OCI-LY3 (cell line): Measurements from ENCODE around the gene SAPCD2.

Experiments
- H2AFZ ChIP-seq: fragments of 200-600, 300-600 bp; shearing (Covaris generic); 2 replicates; pipeline ENCODE4 v1.6.0; 2014; ENCODE audit warnings: antibody characterized with exemption, low read depth, low read length
- H3K27ac ChIP-seq: fragments of 200-600, 300-600 bp; sonication (generic); 2 replicates; pipeline ENCODE4 v1.5.1; 2014; ENCODE audit warnings: mild to moderate bottlenecking, low read length, moderate library complexity, mixed read lengths
- H3K27me3 ChIP-seq: fragments of 200-600, 300-600 bp; sonication (generic); 2 replicates; pipeline ENCODE4 v1.6.1; 2014; ENCODE audit warnings: low read depth, low read length, mixed read lengths
- H3K36me3 ChIP-seq: fragments of 200-600, 300-600 bp; sonication (generic); replicated peaks from 2 replicates; pipeline ENCODE3; 2014; ENCODE audit warnings: low read depth, low read length, mixed read lengths
- H3K4me1 ChIP-seq: fragments of 300-600, 200-600 bp; sonication (generic); 2 replicates; pipeline ENCODE4 v1.6.1; 2014; ENCODE audit warnings: low read length, mixed read lengths
- H3K4me2 ChIP-seq: fragments of 200-600, 300-600 bp; sonication (generic); 2 replicates; pipeline ENCODE4 v1.6.1; 2014; ENCODE audit warnings: low read length, mixed read lengths
- H3K4me3 ChIP-seq: fragments of 300-600, 200-600 bp; sonication (generic); 2 replicates; pipeline ENCODE4 v1.5.1; 2014; ENCODE audit warnings: antibody characterized with exemption, mild to moderate bottlenecking, low read length, moderate library complexity
- H3K79me2 ChIP-seq: fragments of 300-600, 200-600 bp; shearing (Covaris generic); 2 replicates; pipeline ENCODE4 v1.6.1; 2014; ENCODE audit warnings: mild to moderate bottlenecking, low read length, mixed read lengths
- H3K9ac ChIP-seq: fragments of 300-600, 200-600 bp; shearing (Covaris generic); 2 replicates; pipeline ENCODE4 v1.6.0; 2014; ENCODE audit warnings: mild to moderate bottlenecking, low read length, moderate library complexity
- H3K9me3 ChIP-seq: fragments of 200-600, 300-600 bp; shearing (Covaris generic); 2 replicates; pipeline ENCODE4 v1.6.1; 2014; ENCODE audit warnings: low read length, mixed read lengths; ENCODE audit not compliant: insufficient read depth
- H4K20me1 ChIP-seq: fragments of 200-600, 300-600 bp; sonication (generic); 2 replicates; pipeline ENCODE4 v1.6.1; 2016; ENCODE audit warnings: low read length, mixed read lengths; ENCODE audit not compliant: insufficient read depth
- EZH2phosphoT487 ChIP-seq: fragments of 200-600 bp; shearing (Covaris generic); IDR thresholded peaks from 2 replicates; pipeline ENCODE4 v1.6.1; 2018; ENCODE audit warnings: antibody characterized with exemption, mixed run types, low read depth
- TF ChIP-seq, protein P1 (sequence below): fragments of 200-600, 300-600 bp; sonication (generic); IDR thresholded peaks from 2 replicates; pipeline ENCODE4 v1.5.1; 2014; ENCODE audit warnings: antibody characterized with exemption, low read length, low read depth

The SAPCD2 gene

DNA sequence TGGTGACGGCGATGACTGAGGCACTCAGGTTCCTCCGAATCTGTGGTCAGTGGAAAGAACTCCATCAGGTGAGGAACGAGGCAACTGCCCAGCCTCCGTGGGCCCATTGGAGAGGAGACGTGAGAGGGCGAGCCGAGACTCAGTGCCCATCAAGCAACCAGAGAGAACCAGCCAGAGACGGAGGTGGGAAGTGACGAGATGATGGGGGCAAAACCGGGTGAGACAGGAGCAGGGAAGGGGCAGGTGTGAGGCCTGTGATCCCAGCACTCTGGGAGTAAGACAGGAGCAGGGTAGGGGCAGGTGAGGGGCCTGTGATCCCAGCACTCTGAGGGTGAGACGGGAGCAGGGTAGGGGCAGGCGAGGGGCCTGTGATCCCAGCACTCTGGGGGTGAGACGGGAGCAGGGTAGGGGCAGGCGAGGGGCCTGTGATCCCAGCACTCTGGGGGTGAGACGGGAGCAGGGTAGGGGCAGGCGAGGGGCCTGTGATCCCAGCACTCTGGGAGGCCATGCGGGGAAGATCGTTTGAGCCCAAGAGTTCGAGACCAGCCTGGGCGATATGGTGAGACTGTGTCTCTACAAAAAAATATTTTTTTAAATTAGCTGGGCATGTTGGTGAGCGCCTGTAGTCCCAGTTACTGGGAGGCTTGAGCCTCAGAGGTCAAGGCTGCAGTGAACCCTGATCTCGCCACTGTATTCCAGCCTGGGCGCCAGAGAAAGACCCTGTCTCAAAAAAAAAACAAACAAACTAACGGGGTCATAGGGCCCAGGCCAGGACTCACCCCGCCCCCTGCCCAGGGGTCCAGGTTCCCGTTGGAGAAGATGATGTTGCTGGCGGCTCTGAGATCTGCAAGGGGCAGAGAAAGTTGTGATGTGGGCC is 40.8 kb upstream of the SAPCD2 start:
- Histone ChIP-seq H3K4me2 (no peak overlapping the region), H3K9ac (no peak overlapping the region), H3K36me3 (peaks cover 6% of the 10 kb centered on the region), H2AFZ (no peak overlapping the region), H3K9me3 (no peaks in the 10 kb centered on the region), H4K20me1 (no peaks in the 10 kb centered on the region), H3K4me3 (no peak overlapping the region), H3K4me1 (peaks cover 3% of the 10 kb centered on the region; the same call in 1 of the 2 replicates), H3K79me2 (no peaks in the 10 kb centered on the region), H3K27me3 (no peaks in the 10 kb centered on the region), H3K27ac (no peak overlapping the region)
- no peak for TF ChIP-seq EZH2phosphoT487
- TF ChIP-seq, protein P1, sequence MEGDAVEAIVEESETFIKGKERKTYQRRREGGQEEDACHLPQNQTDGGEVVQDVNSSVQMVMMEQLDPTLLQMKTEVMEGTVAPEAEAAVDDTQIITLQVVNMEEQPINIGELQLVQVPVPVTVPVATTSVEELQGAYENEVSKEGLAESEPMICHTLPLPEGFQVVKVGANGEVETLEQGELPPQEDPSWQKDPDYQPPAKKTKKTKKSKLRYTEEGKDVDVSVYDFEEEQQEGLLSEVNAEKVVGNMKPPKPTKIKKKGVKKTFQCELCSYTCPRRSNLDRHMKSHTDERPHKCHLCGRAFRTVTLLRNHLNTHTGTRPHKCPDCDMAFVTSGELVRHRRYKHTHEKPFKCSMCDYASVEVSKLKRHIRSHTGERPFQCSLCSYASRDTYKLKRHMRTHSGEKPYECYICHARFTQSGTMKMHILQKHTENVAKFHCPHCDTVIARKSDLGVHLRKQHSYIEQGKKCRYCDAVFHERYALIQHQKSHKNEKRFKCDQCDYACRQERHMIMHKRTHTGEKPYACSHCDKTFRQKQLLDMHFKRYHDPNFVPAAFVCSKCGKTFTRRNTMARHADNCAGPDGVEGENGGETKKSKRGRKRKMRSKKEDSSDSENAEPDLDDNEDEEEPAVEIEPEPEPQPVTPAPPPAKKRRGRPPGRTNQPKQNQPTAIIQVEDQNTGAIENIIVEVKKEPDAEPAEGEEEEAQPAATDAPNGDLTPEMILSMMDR, result no peak

DNA sequence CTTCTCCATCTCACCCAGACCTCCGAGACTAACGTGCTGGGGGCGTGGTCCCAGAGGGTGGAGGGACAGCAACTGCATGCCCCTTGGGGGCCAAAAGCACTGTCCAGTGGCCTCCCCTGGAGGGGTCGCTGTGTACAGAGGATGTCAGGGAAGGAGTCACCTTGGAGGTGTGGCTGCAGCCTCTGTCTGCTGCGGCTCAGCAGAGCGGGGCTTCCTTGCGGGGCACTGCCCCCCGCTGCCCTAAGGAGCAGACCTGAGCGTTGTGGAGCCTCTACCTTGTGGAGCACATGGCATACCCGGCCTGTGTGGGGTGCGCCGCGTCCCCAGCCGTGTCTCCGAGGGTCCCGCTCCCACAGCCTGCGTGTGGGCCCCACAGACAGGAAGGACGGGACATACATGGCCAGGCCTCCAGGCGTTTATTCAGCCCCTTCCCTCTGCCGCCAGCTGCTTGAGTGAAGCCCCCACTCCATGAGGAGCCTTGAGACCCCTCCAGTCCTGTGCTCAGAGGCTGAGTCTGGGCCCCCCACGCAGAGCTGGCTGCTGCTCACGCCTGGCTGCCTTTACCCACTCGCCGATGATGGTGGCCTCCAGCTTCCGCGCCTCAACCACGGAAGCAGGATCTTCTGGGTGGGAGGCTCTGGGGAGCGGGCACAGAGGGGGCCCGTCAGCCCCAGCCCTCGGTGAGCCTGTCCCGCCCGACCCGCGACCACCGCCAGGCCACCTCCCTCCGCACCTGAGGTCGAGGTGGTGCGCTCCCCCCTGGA is 40.0 kb upstream of the SAPCD2 start:
- Histone ChIP-seq H3K79me2 (no peaks in the 10 kb centered on the region), H3K4me1 (peaks cover under 1% of the 10 kb centered on the region; the same call in 1 of the 2 replicates), H3K4me3 (no peak overlapping the region), H3K9ac (no peak overlapping the region), H3K27ac (no peak overlapping the region), H2AFZ (no peak overlapping the region), H3K36me3 (peaks cover 11% of the 10 kb centered on the region), H3K27me3 (no peaks in the 10 kb centered on the region), H3K4me2 (no peak overlapping the region), H4K20me1 (no peaks in the 10 kb centered on the region), H3K9me3 (no peaks in the 10 kb centered on the region)
- TF ChIP-seq, protein P1, result no peak
- TF ChIP-seq EZH2phosphoT487, result no peak

DNA sequence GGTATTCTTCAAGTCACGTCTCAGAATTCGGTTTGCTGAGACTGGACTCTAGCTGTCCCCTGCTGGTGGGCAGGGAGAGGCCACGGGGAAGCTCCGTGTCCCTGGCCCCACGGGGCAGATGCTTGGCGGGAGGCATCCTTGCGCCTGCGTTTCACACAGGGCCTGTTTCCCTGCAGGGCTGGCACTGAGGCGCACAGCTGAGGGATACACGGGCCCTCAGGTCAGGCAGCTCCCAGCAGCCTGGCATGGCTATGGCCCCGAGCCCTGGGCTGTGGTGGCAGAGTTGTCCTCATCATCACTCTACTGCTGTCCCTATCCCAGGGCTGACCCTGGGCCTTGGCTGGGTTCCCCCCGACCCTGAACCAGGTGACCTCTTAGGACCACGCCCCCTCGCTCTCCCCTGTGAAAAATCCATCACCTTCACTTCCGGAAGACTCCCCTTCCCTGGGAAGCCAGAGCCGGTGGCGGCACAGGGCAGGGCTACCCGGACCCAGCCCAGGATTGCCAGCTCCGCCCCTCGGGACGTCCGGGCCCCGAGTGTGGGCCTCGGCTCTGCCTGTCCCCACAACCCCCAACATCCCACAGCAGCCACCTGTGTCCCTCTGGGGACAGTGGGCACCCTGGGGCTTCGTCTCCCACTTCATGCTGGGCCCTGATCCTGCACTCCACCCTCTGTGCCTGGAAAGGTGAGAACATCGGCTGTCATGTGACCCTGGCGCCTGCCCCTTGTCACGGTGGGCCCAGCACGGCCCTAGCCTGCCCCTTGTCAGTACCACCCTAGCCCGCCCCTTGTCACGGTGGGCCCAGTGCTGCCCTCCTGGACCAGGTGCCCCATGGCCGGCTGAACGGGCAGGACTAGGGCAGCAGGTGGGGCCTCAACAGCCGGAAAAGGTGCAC is 39.1 kb upstream of the SAPCD2 start:
- H3K27ac ChIP-seq, result no peak overlapping the region
- no peak overlapping the region for H3K4me3 ChIP-seq
- no peaks in the 10 kb centered on the region for H3K79me2 ChIP-seq
- H3K4me2 ChIP-seq, result no peak overlapping the region
- TF ChIP-seq, protein P1, result no peak
- TF ChIP-seq EZH2phosphoT487, result no peak
- no peaks in the 10 kb centered on the region for H3K9me3 ChIP-seq
- H3K9ac ChIP-seq, result no peak overlapping the region
- H4K20me1 ChIP-seq, result no peaks in the 10 kb centered on the region
- H3K27me3 ChIP-seq, result no peaks in the 10 kb centered on the region
- peaks cover 16% of the 10 kb centered on the region for H3K36me3 ChIP-seq
- H2AFZ ChIP-seq, result no peak overlapping the region
- no peaks in the 10 kb centered on the region for H3K4me1 ChIP-seq
